Pancreas (tissue), 10 donors: Measurements from ENCODE around the gene BLOC1S1. TPM values are rescaled to one million over a fixed set of nuclear protein-coding genes. Genes with fewer than 3 reads are reported as not detected.

ENCODE experiments used
- ATAC-seq, 4 donors: fragments of 200-7000 bp; cut with Tn5 transposase; one replicate each; pipeline versions ENCODE4 v1.8.0 to v1.9.1; 2020; ENCODE audit warnings: mild to moderate bottlenecking in 4 of 4, moderate library complexity in 4 of 4
- DNase-seq, 6 donors: peaks; one replicate each; pipeline ENCODE4 v3.0.0-alpha.2; 2020
- FAIRE-seq: peaks from 2 replicates; lab custom pipeline; 2012; peaks lifted over from hg19 to GRCh38; lab: Jason Lieb, UNC
- H3K27ac ChIP-seq, 4 donors: fragments of 200-600 bp; sonication (generic); 1 replicate in 3 of 4; 2 replicates in 1 of 4; pipeline versions ENCODE4 v1.5.0 to v1.8.0; 2020
- H3K27me3 ChIP-seq, 4 donors: fragments of 200-600 bp; one replicate each; pipeline ENCODE4 v1.8.0; 2021
- H3K36me3 ChIP-seq, 3 donors: fragments of 200-600 bp; sonication (generic) in 1 of 3; one replicate each; pipeline versions ENCODE4 v1.5.0 to v1.8.0; 2020 to 2021
- H3K4me1 ChIP-seq, 3 donors: fragments of 200-600 bp; one replicate each; pipeline ENCODE4 v1.8.0; 2021
- H3K4me3 ChIP-seq, 4 donors: fragments of 200-600 bp; sonication (generic) in 2 of 4; one replicate each; pipeline versions ENCODE4 v1.5.0 to v1.8.0; 2020 to 2021
- H3K9me3 ChIP-seq, 4 donors: fragments of 200-600 bp; one replicate each; pipeline ENCODE4 v1.8.0; 2021
- CTCF ChIP-seq, 4 donors: fragments of 200-600 bp; sonication (generic) in 3 of 4; IDR thresholded peaks; one replicate each; pipeline versions ENCODE4 v1.5.0 to v1.8.0; 2021; ENCODE audit warnings: antibody characterized with exemption in 4 of 4
- WGBS, 2 donors: extraction: QIAGEN DNeasy Blood & Tissue Kit; methylation state at CpG; one replicate each; pipeline ENCODE4 v1.1.7; 2013; 5-methylcytosine and 5-hydroxymethylcytosine counted together
- intact Hi-C, 3 donors: fragments of 100-400 bp; cut with DNase I; formaldehyde crosslinking; loops; one replicate each; pipeline versions ENCODE4 v1.11.1 to v1.14.2; 2022
- polyA plus RNA-seq, 2 donors: library from polyadenylated mRNA; stranded (reverse); fragments of 200-250 nt; gene quantifications; one replicate each; pipeline ENCODE4 v1.2.3, GENCODE V29; 2013
- total RNA-seq, 6 donors: library from RNA; stranded (reverse); fragmentation: NEBNext Ultra II Directional in 4 of 6; extraction: Animal tissue kit (Norgen Biotek cat#: 25700) in 4 of 6; gene quantifications; one replicate each; pipeline versions ENCODE4 v1.2.1 to v1.2.4, GENCODE V29; 2021 to 2023
- donor health status: healthy with polysubstance abuse.
- donor health status: DM: no; HTN: no; CAD: no; lungs with moderate emphysema.
- donor health status: DM: no; HTN: no; CAD: no.
- donor health status: control.
- donor health status: control.
- donor health status: Bipolar disorder and iron deficiency.
- donor health status: DM: yes; HTN: yes; CAD: no.
- donor health status: DM: no; HTN: no; CAD: no.
- donor health status: DM: no; HTN: no; CAD: no.
- donor health status: DM: yes; HTN: yes; CAD: no.

Gene BLOC1S1
- total and polyA plus RNA-seq, 8 donors = 32.5 to 155 (median 47.7) TPM

- Histone ChIP-seq H3K27me3 (no peaks in the 10 kb centered on the region), H3K4me1 (no peaks in the 10 kb centered on the region), H3K36me3 (no peaks in the 10 kb centered on the region), H3K4me3 (no peak overlapping the region), H3K9me3 (no peaks in the 10 kb centered on the region), H3K27ac (no peak overlapping the region)
- 76 to 83% methylated on average over 8 of the region's 8 CpGs for WGBS, 2 donors
- DNase-seq = no peak
- intact Hi-C loops = no loop called here
- ATAC-seq = no peak
- FAIRE-seq = no peak
- TF ChIP-seq CTCF (IDR thresholded peaks at IDR 0.05) = no peak
Measured at GRCh38 chr12:55675666-55676065, 40.2 kb upstream of the BLOC1S1 start.

- ATAC-seq = no peak
- DNase-seq = no peak
- WGBS, 2 donors = 60 to 76% methylated on average over 6 of the region's 6 CpGs
Measured at GRCh38 chr12:55676707-55677106, 39.1 kb upstream of the BLOC1S1 start.

GRCh38 chr12:55679691-55680090, 36.2 kb upstream of the BLOC1S1 start:
- no peaks in the 10 kb centered on the region for H3K9me3 ChIP-seq
- no peak for FAIRE-seq
- no peaks in the 10 kb centered on the region for H3K36me3 ChIP-seq
- no peak overlapping the region for H3K4me3 ChIP-seq
- no peak for ATAC-seq
- no peak for DNase-seq
- 75 to 88% methylated on average over 5 of the region's 5 CpGs for WGBS, 2 donors
- TF ChIP-seq CTCF (IDR thresholded peaks at IDR 0.05) = no peak
- H3K4me1 ChIP-seq = peaks cover 0 to 6% (median 0%) of the 10 kb centered on the region in 3 donors
- no peak overlapping the region for H3K27ac ChIP-seq
- intact Hi-C loops = no loop called here
- no peaks in the 10 kb centered on the region for H3K27me3 ChIP-seq

More at GRCh38 chr12:55676707-55677106, 39.1 kb upstream of the BLOC1S1 start:
- intact Hi-C loops = no loop called here
- H3K27ac ChIP-seq = no peak overlapping the region
- no peaks in the 10 kb centered on the region for H3K27me3 ChIP-seq
- no peaks in the 10 kb centered on the region for H3K9me3 ChIP-seq
- no peaks in the 10 kb centered on the region for H3K4me1 ChIP-seq
- H3K4me3 ChIP-seq = no peak overlapping the region
- TF ChIP-seq CTCF (IDR thresholded peaks at IDR 0.05) = no peak
- no peak for FAIRE-seq
- H3K36me3 ChIP-seq = no peaks in the 10 kb centered on the region

- DNase-seq = peak; percentile 67 to 87 (median 78)
- FAIRE-seq = no peak
- intact Hi-C loops = no loop called here
- Histone ChIP-seq H3K36me3 (no peaks in the 10 kb centered on the region), H3K27me3 (no peaks in the 10 kb centered on the region), H3K4me3 (peak overlapping the region; percentile 27 to 53 (median 38)), H3K27ac (peak overlapping the region in 2 of 4 donors; percentile 2 to 39), H3K9me3 (no peaks in the 10 kb centered on the region), H3K4me1 (peaks cover 0 to 6% (median 0%) of the 10 kb centered on the region in 3 donors)
- ATAC-seq = peak; percentile 81 to 94 (median 91)
- WGBS, 2 donors = 3 to 5% methylated on average over 17 of the region's 17 CpGs
- TF ChIP-seq CTCF (IDR thresholded peaks at IDR 0.05) = peak in 3 of 4 donors; percentile 11 to 33 (median 21)
Measured at GRCh38 chr12:55681142-55682077, 34.4 kb upstream of the BLOC1S1 start.
